ENCODE results near the gene MTHFS.
"Not testable (repeated sequence)": the region's sequence is repeated elsewhere in the genome, so short reads cannot be mapped to it uniquely, and the experiment has no call there.

MTHFS gene

GRCh38 chr15:79896634-79897379 lies at the start of gene MTHFS:
Gene MTHFS (minus strand): TSS chr15:79897014. CDS start chr15:79896988, 26 bp downstream.
- peak; percentile 51 to 93 for DNase-seq

GRCh38 chr15:79944622-79945021 lies 47.8 kb upstream of the MTHFS start:
- no peak for DNase-seq

- no peak for DNase-seq
Measured at GRCh38 chr15:79943820-79944219, 47.0 kb upstream of the MTHFS start.

- no peak for DNase-seq
Measured at GRCh38 chr15:79942741-79943481, 46.1 kb upstream of the MTHFS start.

- no peak for DNase-seq
Measured at GRCh38 chr15:79939399-79939798, 42.6 kb upstream of the MTHFS start.

- DNase-seq, result no peak
Measured at GRCh38 chr15:79938143-79938542, 41.3 kb upstream of the MTHFS start.

- not testable (repeated sequence) for DNase-seq
Measured at GRCh38 chr15:79935556-79936201, 38.9 kb upstream of the MTHFS start.

- no peak for DNase-seq
Measured at GRCh38 chr15:79933231-79933630, 36.4 kb upstream of the MTHFS start.

- DNase-seq, result no peak
Measured at GRCh38 chr15:79932447-79932846, 35.6 kb upstream of the MTHFS start.

- no peak for DNase-seq
Measured at GRCh38 chr15:79930516-79930915, 33.7 kb upstream of the MTHFS start.

- DNase-seq, result no peak
Measured at GRCh38 chr15:79929412-79929811, 32.6 kb upstream of the MTHFS start.

GRCh38 chr15:79926116-79926515 lies 29.3 kb upstream of the MTHFS start:
- not testable (repeated sequence) for DNase-seq

GRCh38 chr15:79924379-79924778 lies 27.6 kb upstream of the MTHFS start:
- no peak for DNase-seq

GRCh38 chr15:79923515-79924169 lies 26.8 kb upstream of the MTHFS start:
- peak; percentile 87 to 94 for DNase-seq

- peak; percentile 39 to 74 for DNase-seq
Measured at GRCh38 chr15:79923079-79923514, 26.3 kb upstream of the MTHFS start.

- DNase-seq, result no peak
Measured at GRCh38 chr15:79922512-79923078, 25.8 kb upstream of the MTHFS start.

- no peak for DNase-seq
Measured at GRCh38 chr15:79919749-79920511, 23.1 kb upstream of the MTHFS start.

GRCh38 chr15:79919090-79919748 lies 22.4 kb upstream of the MTHFS start:
- no peak for DNase-seq

GRCh38 chr15:79918278-79918677 lies 21.5 kb upstream of the MTHFS start:
- DNase-seq, result no peak

- DNase-seq, result no peak
Measured at GRCh38 chr15:79916502-79917132, 19.8 kb upstream of the MTHFS start.

All from bone marrow (tissue), 2 donors.